GM18507 (cell line): ENCODE results near the gene CAB39.

Experiments
- DNase-seq: peaks from one replicate; pipeline ENCODE4 v3.0.0; 2011; ENCODE audit warnings: low read depth; ENCODE audit not compliant: insufficient read length; ENCODE audit errors: extremely low spot score
- FAIRE-seq: peaks from 2 replicates; lab custom pipeline; 2011; peaks lifted over from hg19 to GRCh38; lab: Jason Lieb, UNC

CAB39 gene

DNA sequence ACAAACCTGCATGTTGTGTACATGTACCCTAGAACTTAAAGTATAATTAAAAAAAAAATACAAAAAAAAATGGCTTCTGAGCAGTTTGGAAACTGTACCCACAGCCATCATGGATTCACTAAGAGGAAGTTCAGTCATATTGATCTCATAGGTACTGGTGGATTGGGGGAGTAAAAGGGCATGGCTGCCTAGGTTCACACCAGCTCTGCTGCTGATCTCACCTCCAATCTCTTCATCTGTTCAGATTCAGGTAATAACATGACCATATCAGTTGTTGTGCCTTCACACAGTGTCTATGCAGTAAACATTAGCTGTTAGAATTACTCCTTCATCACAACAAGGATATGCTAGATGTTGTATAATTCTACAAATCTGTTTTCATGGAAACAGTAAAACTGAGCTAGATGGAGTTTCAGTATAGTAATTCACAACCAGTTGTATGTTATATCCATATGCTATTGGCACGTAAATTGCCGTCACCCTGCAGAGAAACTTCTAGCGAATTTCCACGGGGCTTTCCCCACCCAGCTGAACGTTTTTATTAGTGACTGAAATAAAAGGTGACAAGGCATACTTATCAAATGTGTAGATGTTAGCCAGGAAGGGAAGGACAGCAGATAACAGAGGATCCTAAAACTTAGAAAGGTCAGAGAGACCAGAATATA, 92.8 kb downstream of the CAB39 start:
- peak; percentile 49 for FAIRE-seq
- DNase-seq, result no peak

DNA sequence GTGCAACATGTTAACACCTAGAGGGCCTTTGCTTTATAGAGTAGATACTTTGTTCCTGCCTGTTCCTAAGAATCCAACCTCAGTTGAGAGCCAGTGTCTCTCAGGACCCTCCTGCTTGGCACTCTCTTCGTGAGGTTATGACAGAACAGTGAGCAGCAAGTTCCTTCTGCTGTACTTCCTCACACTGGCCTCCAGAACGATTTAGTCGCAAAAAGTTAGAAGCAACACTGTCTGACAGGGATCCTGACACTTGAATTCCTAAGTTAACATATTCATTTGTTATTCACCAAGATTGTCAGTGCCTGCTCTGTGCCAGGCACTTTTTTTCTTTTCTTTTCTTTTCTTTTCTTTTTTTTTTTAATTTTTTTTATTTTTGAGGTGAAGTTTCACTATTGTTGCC, 95.1 kb downstream of the CAB39 start:
- no peak for FAIRE-seq
- no peak for DNase-seq

- FAIRE-seq (peak; percentile 46), DNase-seq (no peak)
Measured at GRCh38 chr2:230809015-230809414, 96.4 kb downstream of the CAB39 start.

- no peak for FAIRE-seq
- no peak for DNase-seq
Measured at GRCh38 chr2:230809677-230810251, 97.1 kb downstream of the CAB39 start.

DNA sequence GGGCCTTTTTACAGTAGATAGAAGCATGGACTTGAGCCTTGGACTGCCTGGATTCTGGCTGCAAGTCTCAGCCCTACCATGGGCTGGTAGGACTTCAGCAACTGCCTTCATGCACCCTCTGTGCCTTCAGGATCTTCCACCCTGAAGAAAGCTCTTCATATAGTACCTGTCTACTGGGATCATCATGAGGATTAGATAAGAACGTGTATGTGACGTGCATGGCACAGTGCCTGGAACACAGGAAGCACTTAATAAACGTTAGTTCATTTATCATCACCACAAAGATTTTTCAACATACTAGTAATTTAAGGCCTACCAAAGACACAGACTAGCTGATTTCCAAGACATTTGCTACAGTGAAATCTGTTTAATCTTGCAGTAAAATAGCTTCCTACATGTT, 98.9 kb downstream of the CAB39 start:
- no peak for FAIRE-seq
- DNase-seq, result no peak

- no peak for DNase-seq
- no peak for FAIRE-seq
Measured at GRCh38 chr2:230812033-230812432, 99.4 kb downstream of the CAB39 start.

DNA sequence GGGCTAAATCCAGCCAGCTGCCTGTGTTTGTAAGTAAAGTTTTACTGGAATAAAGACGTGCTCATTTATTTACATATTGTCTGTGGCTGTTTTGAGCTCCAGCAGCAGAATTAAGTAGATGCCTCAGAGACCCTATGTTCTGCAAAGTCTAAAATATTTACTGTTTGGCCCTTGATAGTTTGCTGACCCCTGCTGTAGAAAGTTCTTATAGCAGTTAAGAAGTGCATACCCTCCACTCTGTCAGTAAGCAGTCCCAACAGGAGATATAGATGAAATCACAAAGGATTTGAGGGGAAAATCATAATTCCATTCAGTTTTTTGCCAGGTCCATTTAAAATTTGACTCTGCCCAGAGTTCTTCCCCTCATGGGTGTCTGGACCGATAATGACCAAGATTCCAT, 102.0 kb downstream of the CAB39 start:
- DNase-seq, result no peak
- peak; percentile 39 for FAIRE-seq

DNA sequence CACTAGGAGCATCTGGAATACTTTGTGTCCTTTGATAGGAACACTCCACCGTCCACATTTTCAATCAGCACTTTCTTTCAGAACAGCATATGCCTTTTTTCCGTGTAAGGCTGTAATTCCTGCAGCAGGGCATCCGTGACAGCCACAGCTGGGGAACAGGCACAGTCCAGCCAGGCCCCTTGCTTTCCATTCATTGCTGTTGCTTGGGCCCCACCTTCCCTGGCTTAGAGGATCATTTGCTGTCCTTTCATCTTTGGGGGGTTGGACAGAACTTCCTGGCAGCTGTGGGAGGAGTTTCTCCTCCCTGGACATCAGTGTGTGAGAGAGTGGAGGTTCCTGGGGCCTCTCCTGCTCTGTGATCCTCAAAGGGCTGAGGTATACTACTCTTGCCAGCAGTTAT, 102.4 kb downstream of the CAB39 start:
- no peak for FAIRE-seq
- DNase-seq, result no peak

GRCh38 chr2:230816735-230817134, 104.1 kb downstream of the CAB39 start:
- no peak for FAIRE-seq

DNA sequence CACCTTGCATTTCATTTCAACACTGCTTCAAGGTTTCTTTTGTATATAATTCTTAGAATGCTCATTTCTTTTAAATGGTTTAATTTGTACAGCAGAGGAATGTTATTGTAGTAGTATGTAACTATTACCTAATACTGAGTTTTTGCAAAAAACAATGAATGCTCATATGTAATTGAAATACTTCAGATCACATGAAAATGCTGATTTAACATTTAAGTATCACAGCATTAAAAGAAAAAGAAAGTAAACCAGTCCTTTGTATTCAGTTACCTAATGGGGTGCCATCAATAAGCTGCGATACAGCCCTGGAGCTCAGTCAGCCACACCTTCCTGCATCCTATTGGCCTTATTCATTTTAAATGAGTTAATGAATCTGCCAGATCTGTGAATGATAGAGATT, 106.8 kb downstream of the CAB39 start:
- DNase-seq (no peak), FAIRE-seq (no peak)

More at GRCh38 chr2:230816735-230817134, 104.1 kb downstream of the CAB39 start:
- DNase-seq, result no peak

DNA sequence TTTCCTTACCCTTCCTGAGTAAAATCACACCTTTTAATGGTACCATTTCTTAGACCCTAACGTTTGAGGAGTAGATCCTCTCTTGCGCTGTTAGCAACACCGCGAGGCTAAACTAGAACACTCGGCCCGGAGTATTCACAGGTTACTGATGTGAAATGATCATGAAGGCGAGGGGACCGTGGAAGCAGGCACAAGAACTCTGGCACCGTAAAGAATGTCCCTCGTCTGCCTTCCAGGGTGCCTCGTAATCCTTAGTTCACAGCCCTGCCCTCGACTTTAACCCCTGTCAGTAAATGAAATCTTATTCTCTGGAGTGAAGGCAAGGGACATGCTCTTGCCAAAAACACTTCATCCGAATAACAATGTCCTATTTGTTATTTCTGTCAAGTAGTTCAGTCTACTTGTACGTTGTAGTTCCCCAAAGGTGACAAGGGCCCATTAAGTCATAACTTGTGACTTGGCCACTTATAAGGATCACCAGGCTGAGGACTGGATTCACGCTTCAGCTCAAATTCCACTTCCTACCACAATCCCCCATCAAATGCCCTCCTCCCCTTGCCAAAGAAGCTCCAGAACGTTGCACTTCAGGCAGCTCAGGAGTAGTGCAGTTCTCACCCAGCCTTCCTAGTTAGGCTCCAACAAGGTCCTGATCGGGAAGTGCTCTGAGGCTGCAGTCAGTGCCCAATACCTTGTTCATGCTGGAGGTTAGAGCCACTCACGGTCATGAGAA, 108.8 kb downstream of the CAB39 start:
- no peak for FAIRE-seq
- DNase-seq, result no peak

DNA sequence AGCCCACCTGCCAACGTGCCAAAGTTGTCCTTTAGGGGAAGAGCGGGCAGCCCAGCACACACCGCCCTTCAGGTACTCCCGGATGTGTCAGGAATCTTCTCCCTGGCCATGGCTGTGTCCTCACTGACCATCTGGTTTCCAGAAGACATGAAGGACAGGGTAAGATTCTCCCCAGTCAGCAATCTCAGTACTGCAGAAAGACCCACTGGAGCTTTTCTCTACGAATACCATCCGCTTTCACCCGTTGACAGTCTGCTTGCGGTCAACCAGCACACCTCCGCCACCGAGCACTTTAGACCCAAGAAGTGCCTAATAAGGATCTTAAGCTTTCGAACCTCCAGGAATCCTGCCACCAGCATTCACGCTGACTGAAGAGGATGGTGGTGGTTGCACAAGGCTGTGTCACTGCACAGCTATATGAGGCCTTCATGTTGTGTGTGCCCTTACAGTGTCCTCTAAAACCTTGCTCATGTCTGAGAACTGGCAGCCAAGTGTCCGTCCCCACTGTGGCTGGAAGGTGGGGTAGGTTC, 109.4 kb downstream of the CAB39 start:
- no peak for FAIRE-seq
- no peak for DNase-seq

- no peak for FAIRE-seq
- DNase-seq, result no peak
Measured at GRCh38 chr2:230823264-230823964, 110.8 kb downstream of the CAB39 start.

GRCh38 chr2:230824406-230824978, 111.8 kb downstream of the CAB39 start:
- peak; percentile 66 for DNase-seq
- peak; percentile 93 for FAIRE-seq

GRCh38 chr2:230825354-230825753, 112.7 kb downstream of the CAB39 start:
- FAIRE-seq, result no peak
- no peak for DNase-seq

GRCh38 chr2:230827774-230828271, 115.2 kb downstream of the CAB39 start:
- DNase-seq (no peak), FAIRE-seq (no peak)

- FAIRE-seq, result no peak
- peak; percentile 30 for DNase-seq
Measured at GRCh38 chr2:230828272-230828961, 115.8 kb downstream of the CAB39 start.

DNA sequence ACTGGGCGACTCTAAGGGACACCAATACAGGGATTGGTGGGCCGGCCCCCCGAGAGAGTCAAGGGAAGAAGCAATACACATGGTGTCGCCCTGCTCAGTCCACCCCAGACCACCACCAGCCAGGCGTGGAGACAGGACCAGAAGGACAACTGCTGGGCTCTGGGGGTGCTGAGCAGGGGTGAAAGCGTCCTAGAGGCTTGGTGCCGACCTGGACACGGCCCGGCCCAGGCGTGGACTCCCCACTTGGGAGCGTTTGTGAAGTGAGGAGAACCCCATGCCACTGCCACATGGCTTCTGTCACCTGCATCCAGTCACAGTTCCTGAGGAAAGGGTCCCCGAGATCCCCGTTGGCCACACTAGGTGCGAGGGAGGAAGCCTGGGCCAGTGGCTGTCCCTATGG, 116.7 kb downstream of the CAB39 start:
- DNase-seq (no peak), FAIRE-seq (no peak)

DNA sequence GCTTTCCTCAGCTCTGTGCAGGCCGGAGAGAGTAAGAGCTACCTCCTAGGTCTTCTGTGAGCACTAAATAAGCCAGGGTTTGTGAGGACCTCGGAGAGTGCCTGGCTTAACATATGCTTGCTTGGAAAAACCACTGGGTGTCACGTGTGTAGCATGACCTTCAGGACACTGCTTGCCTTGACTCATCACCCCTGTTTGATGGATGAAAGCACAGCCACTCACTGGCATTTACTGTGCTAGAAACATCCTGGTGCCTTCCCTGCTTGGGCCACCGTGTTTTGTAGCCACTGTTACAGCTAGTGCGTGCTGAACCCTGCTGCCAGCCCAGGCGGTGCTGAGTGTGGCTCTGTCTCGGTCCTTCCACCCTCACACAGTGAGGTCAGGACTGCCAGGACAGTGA, 117.3 kb downstream of the CAB39 start:
- DNase-seq, result no peak
- FAIRE-seq, result no peak
